H7 (cell line): ENCODE results near the gene ABCC12. TPM values are rescaled to one million over a fixed set of nuclear protein-coding genes. Genes with fewer than 3 reads are reported as not detected.
A peak's percentile ranks its signal among the peaks of the same experiment; 100 is the strongest.

Experiments
- DNase-seq: peaks from one replicate; pipeline ENCODE4 v3.0.0; 2012
- H3K27me3 ChIP-seq: 2 replicates; pipeline ENCODE4 v1.6.0; 2011; ENCODE audit warnings: mild to moderate bottlenecking, low read length; ENCODE audit not compliant: control insufficient read depth, insufficient read depth
- H3K36me3 ChIP-seq: replicated peaks from 2 replicates; pipeline ENCODE4 v1.5.1; 2011; ENCODE audit warnings: low read length; ENCODE audit not compliant: control insufficient read depth, insufficient read depth
- H3K4me3 ChIP-seq: 2 replicates; pipeline ENCODE4 v1.5.1; 2011; ENCODE audit warnings: low read depth, mild to moderate bottlenecking, control low read depth, low read length, moderate library complexity; ENCODE audit not compliant: insufficient read depth
- total RNA-seq: library from RNA; depleted of rRNA; stranded (reverse); fragments of >200 nt; shearing (Covaris generic); gene quantifications from 2 replicates; pipeline ENCODE4 v1.2.3, GENCODE V29; 2014

Gene ABCC12
- total RNA-seq, 1 experiment from 2014 or later: not detected

DNA sequence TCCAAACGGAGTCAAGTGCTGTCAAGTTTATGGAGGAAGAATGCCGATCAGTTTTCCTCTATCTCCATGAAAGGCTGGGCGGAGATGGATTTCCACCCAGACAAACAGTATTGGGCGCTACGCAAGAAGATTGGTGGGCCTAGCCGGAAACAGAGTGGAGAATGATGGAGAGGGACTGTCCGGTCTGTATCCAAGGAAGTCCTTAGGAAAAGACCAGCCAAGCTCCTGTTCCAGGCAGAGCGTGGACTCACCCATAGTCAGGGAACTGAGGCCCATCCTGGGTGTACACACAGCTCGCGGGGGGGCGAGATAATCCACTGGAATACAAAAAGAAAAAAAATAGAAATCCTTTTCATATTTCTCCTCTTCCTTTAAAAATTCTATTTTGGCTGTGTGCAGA is 1.5 kb upstream of the ABCC12 start:
- H3K36me3 ChIP-seq: no peaks in the 10 kb centered on the region
- no peak for DNase-seq
- peaks cover 7% of the 10 kb centered on the region for H3K27me3 ChIP-seq
- no peak overlapping the region for H3K4me3 ChIP-seq

DNA sequence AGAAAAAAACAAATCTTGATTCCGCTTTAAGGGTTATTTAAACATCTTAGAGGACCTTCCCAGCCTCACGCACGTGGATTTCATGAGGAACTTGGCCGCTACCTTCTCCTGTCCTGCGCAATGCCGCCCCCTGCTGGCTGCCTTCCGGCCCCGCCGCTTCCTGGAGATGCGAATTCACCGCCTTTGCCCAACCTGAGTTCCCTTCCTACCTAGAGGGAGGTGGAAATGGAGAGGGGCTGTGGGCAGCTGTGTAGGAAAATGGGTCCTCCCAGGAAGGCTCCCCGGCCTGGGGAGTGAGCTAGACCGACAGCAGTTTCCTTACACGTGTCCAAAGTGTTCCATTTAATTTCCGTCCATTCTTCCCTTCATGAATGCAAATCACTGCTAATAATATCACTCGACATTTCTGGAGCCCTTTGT is 1.0 kb upstream of the ABCC12 start:
- Histone ChIP-seq H3K4me3 (no peak overlapping the region), H3K27me3 (peaks cover 7% of the 10 kb centered on the region), H3K36me3 (no peaks in the 10 kb centered on the region)
- peak; percentile 88 for DNase-seq

DNA sequence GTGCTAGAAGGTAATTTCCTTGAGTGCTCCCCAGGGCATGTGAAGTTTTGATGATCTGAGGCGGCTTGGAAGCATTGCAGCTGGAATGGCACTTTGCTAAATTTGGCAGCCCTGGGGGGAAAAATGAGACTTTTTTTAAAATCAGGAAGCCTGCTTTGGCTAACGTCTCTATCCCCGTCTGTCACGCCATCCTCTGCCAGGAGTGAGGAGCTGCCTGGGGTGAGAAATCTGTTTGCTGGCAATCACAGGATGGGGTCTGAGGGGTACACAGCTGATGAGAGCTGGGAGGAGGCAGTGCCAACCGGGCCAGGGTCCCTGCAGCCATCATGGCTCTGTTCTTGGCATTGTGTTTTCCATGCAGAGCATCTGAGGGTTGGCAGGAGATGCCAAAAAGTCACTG is 2.0 kb downstream of the ABCC12 start:
- no peaks in the 10 kb centered on the region for H3K36me3 ChIP-seq
- no peak overlapping the region for H3K4me3 ChIP-seq
- DNase-seq: no peak
- H3K27me3 ChIP-seq: peaks cover 7% of the 10 kb centered on the region

DNA sequence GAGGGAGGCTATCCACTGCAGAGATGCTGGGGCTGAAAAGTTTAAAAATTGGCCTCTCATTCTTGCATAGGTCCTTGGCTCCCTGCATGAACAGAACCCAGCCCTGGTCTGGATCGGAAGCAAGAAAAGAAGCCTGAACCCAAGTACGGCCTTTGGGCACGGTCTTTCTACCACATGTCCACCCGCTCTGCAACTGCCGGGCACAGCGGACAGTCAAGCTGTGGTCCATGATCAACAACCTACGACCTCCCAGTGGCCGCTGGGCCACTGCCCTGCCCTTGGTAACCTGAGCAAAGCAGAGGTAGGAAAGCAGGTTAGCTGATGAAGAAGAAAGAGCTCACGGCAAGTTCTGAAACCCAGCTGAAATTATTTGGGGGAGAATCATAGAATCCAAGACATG is 3.6 kb downstream of the ABCC12 start:
- no peak for DNase-seq
- Histone ChIP-seq H3K27me3 (peaks cover 7% of the 10 kb centered on the region), H3K36me3 (no peaks in the 10 kb centered on the region), H3K4me3 (no peak overlapping the region)

DNA sequence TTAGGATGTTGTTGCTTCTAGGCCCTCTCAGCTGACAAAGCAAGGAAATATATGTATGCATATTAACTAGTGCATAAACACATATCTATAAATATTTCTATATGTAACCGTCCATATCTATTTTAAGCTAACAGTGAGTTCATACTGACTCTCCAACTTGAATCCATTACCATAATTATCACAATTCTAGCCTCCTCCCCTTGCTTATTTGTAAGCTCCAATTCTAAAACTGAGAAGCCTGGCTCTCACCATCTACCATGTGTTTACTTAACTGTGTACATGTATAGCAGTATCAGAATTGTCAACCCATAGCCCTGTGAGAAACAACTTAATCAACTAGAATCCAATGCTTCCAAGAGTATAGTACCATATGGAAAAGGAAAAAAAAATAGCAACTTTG is 5.1 kb downstream of the ABCC12 start:
- Histone ChIP-seq H3K4me3 (no peak overlapping the region), H3K36me3 (no peaks in the 10 kb centered on the region), H3K27me3 (no peaks in the 10 kb centered on the region)
- no peak for DNase-seq

DNA sequence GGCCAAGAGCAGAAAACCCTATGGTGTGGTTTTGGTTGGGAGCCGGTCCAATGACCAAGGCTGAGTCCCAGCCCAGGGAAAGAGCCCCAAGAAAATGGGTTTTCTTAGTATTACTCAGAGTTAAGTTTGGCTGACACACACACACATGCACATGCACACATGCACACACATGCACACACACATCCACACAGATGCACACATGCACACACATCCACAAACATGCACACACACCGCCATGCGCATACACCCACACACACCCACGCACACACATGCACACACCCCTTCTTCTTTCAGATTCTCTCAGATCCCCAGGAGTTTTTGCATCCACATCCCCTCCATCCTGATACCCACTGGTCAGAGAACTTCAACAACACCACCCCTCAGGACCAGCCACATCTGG is 9.1 kb downstream of the ABCC12 start:
- DNase-seq: no peak
- Histone ChIP-seq H3K36me3 (no peaks in the 10 kb centered on the region), H3K4me3 (no peak overlapping the region), H3K27me3 (no peaks in the 10 kb centered on the region)

DNA sequence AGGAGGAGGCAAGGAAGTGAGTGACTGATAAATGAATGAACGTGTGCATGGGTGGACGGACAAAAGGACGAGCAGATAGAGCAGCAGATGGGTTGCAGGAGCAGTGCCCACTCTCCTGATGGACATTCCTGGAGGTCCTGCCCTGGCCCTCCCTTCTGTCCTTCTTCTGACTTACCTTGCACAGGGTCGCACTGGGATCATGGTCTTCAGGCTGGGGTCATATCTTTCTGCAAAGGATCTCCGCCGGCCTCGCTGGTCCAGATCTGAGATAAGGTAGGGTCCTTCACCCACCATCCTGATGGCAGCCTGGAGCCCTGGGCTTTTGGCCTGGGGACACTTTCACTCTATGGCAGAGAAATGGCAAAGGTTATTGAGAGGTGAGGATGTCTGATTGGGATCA is 9.7 kb downstream of the ABCC12 start:
- Histone ChIP-seq H3K27me3 (no peaks in the 10 kb centered on the region), H3K36me3 (no peaks in the 10 kb centered on the region), H3K4me3 (no peak overlapping the region)
- DNase-seq: no peak

DNA sequence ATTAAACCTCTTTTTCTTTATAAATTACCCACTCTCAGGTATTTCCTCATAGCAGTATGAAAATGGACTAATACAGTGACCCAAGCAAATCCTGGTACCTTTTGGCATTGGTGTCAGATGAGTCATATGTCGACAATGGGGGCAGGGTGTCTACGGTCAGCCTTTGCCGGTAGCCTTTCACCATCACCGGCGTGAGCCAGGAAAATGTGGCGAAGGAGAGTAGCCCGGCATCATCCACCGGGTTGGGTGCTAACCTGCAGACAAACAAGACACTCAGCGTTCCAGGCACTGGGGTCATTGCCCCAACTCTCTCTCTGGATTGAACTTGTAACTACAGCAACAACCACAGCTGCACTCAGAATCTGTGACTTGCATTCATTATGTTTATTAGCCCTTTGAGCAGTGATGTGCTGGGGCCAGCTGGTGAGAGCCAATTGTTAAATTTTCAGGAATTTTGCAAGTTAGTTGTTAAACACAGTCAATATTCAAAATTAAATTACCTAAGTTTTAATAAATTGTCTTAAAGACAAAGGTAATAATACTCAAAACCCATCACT is 11.9 kb downstream of the ABCC12 start:
- Histone ChIP-seq H3K27me3 (no peaks in the 10 kb centered on the region), H3K36me3 (no peaks in the 10 kb centered on the region), H3K4me3 (no peak overlapping the region)
- DNase-seq: no peak

DNA sequence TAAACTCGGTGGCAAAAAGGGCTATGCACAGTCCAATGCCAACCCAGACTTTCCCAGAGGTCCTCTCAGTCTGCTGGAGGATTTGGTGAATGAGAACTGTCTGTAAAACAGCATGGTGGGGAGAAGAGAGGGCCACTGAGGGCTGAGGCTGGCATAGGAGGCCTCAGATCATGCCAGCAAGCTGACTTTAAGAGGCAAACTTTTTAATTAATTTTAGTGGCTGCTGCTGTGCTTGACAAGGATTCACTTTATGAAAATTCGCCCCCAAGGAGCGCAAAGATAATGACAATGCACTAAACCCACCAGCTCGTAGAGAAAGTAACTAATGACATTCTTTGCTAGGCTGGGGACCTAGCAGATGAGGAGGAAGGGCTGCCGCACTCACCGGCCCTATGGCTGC is 15.0 kb downstream of the ABCC12 start:
- DNase-seq: no peak
- H3K27me3 ChIP-seq: no peaks in the 10 kb centered on the region
- no peaks in the 10 kb centered on the region for H3K36me3 ChIP-seq
- no peak overlapping the region for H3K4me3 ChIP-seq

DNA sequence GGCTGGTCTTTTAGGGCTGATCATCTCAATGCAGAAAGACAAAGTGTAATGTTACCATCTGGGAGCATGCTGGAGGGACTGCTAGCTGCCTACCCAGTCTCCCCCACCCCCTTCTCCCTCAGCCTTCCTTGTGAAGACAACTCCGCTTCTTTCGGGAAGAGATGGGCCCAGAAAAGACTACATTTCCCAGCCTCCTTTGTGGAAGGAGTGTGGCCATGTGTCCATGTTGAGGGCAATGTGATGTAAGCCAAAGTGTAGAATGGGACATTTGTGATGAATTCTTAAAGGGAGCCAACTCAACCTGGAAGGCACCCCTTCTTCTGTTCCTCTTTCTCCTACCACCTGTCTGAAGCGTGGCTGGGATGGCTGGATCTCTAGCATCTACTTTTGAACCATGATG is 16.3 kb downstream of the ABCC12 start:
- no peaks in the 10 kb centered on the region for H3K27me3 ChIP-seq
- H3K4me3 ChIP-seq: no peak overlapping the region
- no peak for DNase-seq
- no peaks in the 10 kb centered on the region for H3K36me3 ChIP-seq

DNA sequence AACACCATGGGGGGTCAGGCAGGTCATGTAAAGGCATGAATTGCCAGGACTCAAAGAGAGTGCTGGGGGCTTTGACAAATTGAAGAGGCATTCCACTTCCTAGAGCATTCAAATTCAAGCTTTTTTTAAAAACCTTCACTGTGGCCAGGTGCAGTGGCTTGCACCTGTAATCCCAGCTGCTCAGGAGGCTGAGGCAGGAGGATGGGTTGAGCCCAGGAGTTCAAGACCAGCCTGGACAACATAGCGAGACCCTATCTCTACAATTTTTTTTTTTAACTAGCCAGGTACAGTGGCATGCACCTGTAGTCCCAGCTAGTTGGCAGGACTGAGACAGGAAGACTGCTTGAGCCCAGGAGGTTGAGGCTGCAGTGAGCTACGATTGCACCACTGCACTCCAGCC is 17.2 kb downstream of the ABCC12 start:
- no peak for DNase-seq
- Histone ChIP-seq H3K36me3 (no peaks in the 10 kb centered on the region), H3K4me3 (no peak overlapping the region), H3K27me3 (no peaks in the 10 kb centered on the region)

DNA sequence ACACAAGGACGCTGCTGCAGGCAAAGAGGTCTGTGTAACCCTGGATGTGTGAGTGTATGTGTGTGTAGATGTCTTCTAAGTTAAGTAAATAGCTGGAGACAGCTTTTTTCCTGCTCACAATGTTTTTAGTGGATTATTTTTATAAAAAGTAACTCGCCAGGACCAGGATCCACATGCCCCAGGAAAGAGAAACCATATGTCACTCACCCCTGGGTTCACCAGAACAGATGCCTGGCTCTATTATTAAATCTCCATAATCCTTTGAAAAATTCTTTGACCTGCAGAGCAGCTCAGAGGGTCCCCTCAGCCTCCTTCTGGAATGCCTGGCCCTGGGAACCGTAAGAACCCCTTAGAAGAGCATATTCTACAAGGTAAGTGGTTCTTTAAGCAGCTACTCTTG is 18.0 kb downstream of the ABCC12 start:
- Histone ChIP-seq H3K4me3 (no peak overlapping the region), H3K36me3 (no peaks in the 10 kb centered on the region), H3K27me3 (no peaks in the 10 kb centered on the region)
- no peak for DNase-seq

DNA sequence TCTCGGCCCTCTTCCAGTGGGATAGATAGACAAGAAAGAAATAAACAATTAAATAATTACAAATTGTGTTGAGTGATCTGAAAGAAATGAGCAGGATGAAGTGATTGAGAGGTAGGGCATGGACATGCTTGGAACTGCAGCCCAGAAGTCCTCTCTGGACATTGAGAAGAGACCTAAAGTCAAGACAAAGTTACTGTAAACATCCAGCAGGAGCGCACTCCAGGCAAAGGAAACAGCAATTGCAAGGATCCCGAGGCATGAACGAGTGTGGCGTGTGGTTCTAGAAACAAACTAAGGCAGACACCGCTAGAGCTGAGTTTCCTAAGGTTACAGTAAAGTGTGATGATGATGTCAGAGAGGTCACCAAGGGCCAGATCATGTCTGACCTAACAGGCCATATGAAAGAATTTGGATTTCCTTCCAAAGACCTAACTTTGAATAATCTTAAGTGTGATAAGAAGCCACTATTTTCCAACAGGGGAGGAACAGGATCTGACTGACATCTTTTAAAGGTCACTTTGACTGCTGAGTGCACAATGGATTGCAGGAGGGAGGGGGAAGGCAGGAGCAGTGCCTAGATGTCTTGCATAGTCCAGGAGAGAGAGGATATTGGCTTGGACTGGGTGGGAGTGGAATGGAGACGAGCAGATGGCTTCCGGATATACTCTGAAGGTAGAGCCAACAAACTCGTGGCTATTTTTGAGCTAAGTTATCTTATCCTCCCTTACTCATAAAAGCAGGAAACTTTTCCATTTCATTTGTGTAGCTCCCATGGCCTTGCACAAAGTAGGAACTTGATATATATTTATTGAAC is 19.0 kb downstream of the ABCC12 start:
- no peak for DNase-seq
- no peaks in the 10 kb centered on the region for H3K36me3 ChIP-seq
- H3K4me3 ChIP-seq: no peak overlapping the region
- no peaks in the 10 kb centered on the region for H3K27me3 ChIP-seq

DNA sequence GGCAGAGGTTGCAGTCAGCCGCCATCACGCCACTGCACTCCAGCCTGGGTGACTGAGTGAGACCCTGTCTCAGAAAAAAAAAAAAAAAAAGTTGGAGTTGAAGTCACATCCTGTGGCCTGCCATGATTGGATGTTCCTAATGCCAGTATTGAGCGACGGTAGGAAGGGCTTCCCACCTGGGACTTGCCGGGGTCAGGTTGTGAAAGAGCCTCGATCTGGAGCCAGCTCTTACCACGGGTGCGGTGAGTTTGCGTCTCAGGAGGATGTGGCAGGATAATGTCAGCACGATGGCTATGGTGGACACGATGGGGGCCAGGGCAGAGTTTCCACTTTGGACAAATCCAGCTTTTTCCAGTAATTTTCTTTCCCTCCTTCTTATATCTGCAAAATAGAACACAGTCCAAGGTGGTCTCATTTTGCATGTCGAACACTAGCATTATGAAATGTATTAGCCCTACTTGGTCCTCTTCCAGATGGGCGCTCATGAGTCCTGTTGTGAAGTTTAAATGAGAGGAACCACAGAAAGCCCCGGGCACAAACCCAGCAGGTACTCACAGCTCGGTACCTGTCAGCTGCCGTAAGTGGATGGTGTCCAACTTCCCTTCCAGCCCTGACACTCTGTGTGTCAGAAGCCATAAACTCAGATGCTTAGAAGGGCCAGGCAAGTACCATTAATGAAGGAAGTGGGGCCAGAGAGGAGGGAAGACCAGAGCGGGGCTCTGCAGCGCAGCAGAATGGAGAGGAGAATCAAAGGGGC is 22.2 kb downstream of the ABCC12 start:
- H3K36me3 ChIP-seq: no peaks in the 10 kb centered on the region
- H3K4me3 ChIP-seq: no peak overlapping the region
- H3K27me3 ChIP-seq: no peaks in the 10 kb centered on the region
- no peak for DNase-seq

DNA sequence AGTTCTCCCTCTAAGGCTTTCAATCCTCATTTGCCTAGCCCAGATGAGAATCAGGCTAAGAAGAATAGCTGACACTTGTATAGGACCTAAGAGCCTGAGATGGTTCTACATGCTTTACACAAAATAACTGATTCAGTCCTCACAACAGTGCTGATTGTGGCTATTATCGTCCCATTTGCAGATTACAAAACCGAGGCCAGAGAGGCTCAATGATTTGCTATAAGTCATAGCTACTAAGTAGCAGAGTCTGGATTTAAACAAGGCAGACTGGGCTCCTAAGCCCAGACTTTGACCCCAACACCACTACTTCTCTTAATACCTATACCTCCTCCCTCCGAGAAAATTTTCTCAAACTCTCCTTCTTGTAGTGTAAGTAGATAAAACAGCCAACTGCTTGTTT is 23.1 kb downstream of the ABCC12 start:
- no peak for DNase-seq
- H3K27me3 ChIP-seq: no peaks in the 10 kb centered on the region
- H3K36me3 ChIP-seq: no peaks in the 10 kb centered on the region
- H3K4me3 ChIP-seq: no peak overlapping the region
